ENCODE results near the gene DDOST.

Gene DDOST

DNA sequence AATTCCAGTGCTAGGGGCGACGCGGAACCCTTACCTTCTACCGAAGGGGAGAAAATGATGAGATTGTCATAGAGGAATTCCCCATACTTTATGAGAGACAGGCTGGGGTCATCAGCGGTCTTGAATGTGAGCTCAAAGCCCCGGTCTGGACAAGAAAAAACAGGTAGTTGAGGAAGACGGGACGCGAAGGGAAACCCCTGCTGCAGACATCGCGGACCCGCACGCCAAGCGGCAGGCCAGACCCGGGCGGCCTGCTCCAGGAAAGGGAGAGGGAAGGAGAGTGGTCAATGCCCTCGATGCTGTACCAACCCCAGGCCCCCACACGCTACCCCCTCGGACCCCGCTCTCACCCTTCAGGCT lies 342 bp downstream of the DDOST start:
- peak; percentile 31 for DNase-seq (ENCODE audit: low spot score)

DNA sequence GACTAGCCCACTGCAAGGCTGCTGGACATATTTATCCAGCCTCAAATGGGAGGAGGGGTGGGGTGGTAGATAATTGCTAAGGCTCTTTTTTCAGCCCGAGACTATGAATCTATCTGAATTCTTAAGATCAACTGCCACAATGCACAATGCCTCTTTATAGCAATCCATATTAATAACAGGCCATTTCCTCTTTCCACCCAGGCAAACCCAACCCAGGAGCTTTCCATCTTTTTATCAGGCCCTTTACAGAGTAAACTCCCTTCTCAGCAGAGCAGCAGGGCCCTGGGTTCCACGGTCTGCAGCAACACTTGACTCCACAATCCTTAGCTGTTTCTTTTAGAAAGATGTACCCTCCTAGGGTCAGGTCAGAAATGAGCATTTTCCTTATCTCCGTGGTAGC lies 806 bp downstream of the DDOST start:
- DNase-seq (ENCODE audit: low spot score), result no peak

DNA sequence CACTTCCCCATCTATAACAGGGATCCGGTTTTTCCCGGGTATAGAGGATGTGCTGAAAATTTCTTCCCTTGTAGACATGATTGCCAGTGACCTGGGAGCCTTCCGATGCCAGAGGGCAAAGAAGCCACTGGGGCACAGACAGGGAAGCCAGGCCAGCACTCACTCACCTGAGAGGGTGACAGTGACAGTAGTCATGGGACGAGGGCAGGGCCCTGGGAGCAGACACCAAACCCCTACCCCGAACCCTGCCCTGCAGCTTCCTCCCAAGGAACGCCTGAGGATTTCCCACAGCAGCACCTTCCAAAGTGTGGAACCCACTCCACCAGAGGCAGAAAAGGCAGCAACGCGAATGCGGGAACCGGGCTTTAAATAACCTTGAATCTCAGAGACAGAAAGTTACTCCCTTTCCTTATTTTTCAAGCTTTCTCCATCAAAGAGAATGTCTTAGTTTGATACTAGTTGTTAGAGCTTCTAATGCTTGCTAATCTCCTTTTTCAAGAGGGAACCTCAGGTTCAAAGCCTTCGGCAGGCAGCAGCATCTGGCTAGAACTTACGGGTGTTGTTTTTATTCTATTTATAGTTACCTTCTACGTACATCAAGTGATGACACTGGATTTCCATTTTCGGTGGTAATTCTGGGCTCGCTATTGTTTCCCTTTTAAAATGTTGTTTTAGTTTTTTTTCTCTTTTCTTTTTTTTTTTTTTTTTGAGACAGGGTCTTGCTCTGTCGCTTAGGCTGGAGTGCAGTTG lies 2.8 kb downstream of the DDOST start:
- DNase-seq (ENCODE audit: low spot score), result no peak

DNA sequence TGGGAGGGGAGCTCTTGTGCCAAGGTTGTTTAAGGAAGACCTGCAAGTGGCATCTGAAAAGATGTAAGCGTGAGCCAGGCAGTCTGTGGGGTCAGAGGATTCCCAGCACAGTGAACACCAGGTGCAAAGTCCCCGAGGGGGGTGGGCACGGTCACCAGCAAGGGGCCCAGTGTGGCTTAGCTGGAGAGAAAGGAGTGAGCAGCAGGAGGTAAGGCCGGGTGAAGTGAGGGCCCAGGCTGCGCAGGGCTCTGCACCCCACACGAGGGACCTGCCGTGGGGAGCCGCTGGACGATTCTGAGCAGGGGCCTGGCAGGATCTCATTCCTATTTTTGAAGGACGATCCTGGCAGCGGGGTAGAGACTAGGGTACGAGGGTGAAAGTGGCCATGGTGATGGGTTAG lies 4.1 kb downstream of the DDOST start:
- no peak for DNase-seq (ENCODE audit: low spot score)

DNA sequence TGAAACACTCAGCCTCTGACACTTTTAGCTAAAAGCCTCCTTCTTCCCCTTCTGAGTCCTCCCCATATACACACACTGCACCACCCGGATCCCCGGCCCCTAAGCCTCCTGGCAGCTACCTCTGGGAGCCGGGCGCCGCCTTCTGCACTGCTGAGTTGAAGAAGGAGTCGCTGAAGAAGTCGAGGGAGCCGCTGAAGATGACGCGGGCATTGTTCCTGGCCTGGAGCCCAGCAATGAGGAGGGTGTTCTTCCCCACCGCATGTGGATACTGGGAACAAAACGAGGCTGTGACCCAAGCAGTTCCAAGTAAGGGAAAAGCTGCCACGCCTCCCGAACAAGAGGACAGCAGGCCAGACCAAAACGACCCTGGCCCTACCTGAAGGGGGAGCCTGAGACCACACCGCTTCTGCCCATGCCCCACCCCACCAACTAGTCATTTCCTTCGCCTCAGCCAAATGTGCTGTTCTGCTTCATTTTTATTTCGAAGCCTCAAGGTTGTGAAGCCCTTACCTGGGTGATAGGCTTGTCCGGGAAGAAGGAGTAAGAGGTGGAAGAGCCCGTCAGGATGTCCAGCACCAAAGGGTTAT lies 7.0 kb downstream of the DDOST start:
- DNase-seq (ENCODE audit: low spot score), result peak; percentile 24

DNA sequence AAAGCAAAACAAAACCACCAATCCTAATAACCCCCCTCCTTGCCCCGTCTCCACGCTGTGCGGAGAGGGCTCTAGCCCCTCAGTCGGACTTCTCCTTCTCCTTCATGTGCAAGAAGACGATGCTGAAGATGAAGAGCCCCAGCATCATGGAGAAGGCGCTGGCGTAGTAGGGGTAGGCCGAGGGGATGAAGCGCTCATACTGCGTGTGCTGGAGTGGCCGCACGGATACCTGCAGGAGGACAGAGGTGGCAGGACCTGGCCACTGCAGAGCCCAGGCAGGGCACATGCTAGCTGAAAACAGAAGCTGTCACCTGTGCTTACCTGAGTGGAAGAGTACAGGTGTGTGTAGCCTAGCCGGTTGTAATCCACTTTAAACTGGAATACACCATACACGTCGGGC lies 8.9 kb downstream of the DDOST start:
- no peak for DNase-seq (ENCODE audit: low spot score)

DNA sequence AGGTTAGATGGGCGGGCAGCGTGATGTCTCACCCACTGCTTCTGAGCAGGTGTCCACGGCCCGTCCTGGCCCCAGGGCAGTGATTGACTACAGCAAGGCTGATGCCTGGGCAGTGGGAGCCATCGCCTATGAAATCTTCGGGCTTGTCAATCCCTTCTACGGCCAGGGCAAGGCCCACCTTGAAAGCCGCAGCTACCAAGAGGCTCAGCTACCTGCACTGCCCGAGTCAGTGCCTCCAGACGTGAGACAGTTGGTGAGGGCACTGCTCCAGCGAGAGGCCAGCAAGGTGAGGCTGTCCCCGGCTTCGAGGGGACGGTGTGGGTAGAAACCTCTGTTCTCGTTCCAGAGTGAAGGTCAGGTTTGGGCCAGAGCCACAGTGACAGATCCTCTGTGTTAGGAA lies 12.2 kb downstream of the DDOST start:
- DNase-seq (ENCODE audit: low spot score), result no peak

DNA sequence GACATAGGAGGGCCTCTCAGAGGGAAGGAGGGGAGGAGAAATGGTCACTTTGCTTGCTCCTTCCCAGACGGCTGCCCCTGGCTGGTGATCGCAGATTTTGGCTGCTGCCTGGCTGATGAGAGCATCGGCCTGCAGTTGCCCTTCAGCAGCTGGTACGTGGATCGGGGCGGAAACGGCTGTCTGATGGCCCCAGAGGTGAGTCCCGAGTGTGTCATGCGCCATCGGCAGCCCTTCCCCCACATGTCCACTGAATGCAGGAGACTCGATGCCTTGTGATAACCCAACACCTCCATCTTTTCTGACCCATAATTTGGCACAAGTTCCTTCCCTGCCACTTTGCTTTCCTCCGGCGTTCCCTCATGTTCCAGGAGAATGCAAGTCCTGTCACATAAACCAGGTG lies 12.7 kb downstream of the DDOST start:
- DNase-seq (ENCODE audit: low spot score), result no peak

DNA sequence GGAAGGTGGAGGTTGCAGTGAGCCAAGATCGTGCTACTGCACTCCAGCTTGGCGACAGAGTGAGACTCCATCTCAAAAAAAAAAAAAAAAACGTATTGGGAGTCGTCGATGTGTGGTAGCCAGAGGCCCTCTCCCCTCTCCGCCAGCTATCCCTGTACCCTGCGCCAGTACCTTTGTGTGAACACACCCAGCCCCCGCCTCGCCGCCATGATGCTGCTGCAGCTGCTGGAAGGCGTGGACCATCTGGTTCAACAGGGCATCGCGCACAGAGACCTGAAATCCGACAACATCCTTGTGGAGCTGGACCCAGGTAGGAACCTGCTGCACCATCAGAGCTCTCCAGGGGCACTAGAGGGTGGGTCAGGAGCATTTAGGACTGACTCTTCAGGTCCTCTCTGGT lies 15.8 kb downstream of the DDOST start:
- DNase-seq (ENCODE audit: low spot score), result no peak

DNA sequence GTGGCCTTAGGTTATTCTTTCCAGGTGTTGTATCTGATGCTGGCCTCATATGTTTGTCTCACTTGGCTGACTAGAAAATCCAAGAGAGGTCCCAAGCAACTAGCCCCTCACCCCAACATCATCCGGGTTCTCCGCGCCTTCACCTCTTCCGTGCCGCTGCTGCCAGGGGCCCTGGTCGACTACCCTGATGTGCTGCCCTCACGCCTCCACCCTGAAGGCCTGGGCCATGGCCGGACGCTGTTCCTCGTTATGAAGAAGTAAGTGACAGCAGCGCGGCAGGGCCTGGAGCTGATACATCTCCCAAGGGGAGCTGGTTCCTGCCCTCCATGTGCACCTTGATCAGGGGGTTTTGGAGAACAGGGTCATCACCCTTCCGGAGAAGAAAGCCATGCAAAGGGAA lies 16.8 kb downstream of the DDOST start:
- DNase-seq (ENCODE audit: low spot score), result no peak

DNA sequence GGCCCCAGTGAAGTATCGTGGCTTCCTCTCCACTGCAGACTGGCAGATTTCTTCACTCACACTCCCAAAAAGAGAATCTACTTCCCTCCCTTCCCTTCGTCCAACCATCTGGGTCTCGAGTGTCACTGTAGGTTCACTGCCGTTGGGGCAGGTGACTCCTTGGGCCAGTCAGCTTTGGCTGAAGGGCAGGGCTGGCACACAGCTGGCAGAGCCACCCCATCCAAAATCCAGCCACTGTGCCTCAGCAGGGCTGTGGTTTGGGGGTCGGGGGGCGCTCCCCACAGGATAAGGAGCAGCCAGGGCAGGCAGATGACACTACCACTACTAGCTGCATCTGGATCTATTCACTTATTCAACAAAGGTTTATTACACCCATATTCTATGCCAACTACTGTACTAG lies 18.1 kb downstream of the DDOST start:
- DNase-seq (ENCODE audit: low spot score), result no peak

DNA sequence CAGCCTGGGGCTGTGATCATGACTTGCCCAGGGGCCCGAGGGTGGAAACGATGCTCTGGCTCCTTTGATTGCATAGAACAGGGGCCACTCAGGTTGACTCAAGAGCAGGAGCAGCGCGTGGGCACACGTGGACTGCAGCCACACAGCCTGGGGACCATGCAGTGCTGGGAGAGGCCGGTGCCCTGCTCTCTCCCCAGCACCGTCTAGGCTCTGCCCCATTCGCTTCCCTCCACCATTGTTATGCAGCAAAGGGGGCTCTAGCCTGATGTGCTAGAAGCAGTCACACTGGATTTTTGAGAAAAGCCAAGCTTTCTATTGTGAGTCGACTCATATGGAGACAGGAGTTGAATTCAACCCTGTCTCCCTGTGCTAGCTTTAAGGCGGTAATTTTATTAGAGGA lies 19.2 kb downstream of the DDOST start:
- DNase-seq (ENCODE audit: low spot score), result no peak

DNA sequence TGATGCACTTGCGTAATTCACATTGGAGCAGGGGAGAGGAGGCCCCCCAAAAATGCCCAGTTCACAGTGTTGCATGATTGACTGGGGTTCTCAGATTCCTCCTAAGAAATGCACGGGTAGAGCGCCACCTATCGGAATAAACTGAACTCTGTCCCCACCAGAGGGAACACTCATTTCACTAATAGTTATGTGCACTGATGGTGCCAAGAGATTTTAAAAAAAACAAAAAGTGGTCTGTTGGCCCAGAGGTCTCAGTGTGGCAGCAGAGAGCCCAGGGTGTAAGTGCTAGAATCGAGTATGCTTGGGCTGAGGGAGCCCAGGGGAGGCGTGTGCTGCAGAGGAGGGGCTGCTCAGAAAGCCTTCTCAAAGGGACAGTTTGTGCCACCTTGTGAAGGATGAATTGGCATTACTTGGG lies 21.0 kb downstream of the DDOST start:
- peak; percentile 72 for DNase-seq (ENCODE audit: low spot score)

DNA sequence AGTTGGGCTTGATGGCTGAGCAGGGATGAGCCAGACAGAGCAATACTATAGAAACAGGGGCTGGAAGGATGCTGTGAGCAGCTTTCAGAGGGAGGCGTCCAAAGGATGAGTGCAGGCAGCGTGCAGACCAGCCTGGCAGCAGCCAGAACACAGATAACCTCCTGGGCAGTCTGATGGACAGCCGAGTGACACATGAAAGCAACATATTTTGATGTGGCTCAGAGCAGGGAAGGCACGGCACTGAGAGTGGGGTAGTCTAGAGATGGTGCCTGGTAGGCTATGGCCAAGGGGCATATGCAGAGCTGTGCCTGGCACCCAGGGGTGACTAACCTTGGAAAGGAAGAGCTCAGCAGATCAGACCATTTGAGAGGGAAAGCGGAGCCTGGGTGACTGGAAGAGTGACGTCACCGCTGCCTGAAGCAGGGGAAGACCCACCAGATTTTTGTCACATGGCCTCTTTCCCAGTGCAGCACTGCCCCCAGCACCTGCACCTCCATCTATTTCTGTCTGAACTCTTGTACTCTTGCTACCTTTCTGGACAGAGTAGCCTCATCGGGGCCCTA lies 24.3 kb downstream of the DDOST start:
- no peak for DNase-seq (ENCODE audit: low spot score)

DNA sequence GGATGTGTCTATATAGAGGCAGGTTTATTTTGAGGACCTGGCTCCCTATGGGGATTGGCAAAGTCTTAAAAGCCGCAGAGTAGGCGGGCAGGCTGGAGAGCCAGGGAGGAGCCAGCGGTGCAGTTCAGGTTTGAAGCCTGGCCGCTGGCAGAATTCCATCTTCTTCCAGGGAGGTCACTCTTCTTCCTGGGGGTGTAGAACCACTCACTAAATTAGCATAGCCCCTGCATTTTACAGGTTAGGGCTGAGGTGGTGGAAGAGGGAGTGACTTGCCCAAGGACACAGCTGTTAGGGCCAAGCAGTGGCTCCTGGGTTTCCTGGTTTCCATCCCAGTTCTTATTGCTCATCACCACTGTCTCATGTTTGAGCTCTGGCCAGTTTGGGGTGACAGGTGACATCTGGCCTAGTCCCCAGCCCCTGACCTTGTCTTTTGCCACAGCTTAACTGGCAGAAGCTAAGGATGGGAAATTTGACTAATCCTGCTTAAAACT lies 26.5 kb downstream of the DDOST start:
- peak; percentile 51 for DNase-seq (ENCODE audit: low spot score)

DNA sequence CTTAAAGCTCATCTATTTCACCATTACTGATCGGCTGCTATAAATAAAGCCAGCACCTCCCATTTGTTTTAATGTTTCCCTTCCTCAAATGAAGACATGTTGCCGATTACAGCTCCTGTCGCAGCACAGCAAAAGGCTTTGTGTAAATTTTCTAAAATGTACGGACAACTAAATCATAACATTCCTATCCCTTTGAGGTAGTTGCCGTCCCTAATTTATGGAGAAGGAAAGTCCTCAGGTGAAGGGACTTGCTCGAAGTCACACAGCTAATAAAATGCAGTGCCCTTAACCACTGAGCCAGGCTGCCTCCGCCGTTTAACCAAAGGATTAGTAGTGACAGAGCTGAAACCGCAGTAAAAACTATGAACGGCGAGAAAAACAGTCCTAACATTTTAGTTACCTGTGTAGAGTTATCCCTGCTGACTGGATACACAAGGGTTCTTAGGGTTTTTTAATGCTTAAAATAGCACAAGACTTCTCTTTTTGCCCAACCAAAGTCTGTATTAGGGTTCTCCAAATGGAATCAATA lies 27.0 kb downstream of the DDOST start:
- DNase-seq (ENCODE audit: low spot score), result no peak

DNA sequence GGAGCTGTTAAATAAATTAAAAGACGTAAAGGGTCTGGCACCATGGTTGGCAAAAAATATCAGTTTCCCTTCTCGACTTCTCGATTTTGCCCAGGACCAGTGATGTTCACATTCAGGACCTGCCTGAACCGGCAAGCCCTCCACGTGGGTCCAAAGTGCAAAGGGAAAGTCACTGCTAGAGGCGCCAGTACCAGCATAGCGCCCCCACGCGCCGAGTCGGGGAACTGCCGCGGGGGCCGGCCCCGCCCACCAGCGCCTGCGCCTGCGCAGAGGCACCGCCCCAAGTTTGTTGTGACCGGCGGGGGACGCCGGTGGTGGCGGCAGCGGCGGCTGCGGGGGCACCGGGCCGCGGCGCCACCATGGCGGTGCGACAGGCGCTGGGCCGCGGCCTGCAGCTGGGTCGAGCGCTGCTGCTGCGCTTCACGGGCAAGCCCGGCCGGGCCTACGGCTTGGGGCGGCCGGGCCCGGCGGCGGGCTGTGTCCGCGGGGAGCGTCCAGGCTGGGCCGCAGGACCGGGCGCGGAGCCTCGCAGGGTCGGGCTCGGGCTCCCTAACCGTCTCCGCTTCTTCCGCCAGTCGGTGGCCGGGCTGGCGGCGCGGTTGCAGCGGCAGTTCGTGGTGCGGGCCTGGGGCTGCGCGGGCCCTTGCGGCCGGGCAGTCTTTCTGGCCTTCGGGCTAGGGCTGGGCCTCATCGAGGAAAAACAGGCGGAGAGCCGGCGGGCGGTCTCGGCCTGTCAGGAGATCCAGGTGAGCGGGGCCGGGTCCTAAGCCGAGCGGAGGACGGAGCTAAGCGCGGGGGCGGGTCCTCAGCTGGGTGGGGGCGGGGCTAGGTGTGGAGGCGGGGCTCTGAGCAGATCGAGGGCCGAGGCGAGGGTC lies 27.7 kb downstream of the DDOST start, which contains the start of gene PINK1:
Gene PINK1, plus strand, starts transcription at position 269 of the 875 bp plus-strand sequence. Its CDS starts 91 bp downstream, at position 360.
- DNase-seq (ENCODE audit: low spot score), result peak; percentile 95

DNA sequence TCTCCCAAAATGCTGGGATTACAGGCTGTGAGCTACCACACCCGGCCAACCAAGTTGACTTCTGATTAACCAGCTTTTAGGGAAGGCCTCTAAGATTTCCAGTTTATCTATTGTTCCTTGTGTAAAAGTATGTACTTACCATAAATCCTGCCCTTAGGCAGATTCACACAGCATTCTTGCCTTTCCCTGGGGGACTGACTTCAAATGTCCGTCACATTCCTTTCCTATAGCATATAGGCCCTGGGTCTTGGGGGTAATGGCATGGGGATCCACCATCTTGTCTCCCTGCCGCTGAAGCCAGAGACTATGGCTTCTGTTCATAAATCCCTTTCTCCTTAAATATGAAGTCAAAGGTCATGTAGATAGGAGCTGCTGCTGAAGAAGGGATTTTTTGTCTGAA lies 28.8 kb downstream of the DDOST start:
- no peak for DNase-seq (ENCODE audit: low spot score)

DNA sequence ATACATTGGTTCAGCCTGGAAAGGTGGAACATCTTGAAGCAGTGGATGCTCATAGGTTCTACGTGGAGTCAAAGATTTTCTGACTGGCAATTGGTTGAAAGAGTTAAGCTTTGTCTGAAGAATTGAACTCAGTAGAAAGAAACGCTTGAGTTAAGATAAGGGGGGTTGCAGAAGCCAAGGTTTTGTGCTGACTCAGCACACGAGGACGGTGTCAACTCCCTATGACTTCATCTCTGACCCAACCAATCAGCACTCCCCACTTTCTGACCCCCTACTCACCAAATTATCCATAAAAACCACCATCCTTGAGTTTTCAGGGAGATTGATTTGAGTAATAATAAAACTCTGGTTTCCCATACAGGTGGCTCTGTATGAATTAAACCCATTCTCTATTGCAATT lies 30.4 kb downstream of the DDOST start:
- no peak for DNase-seq (ENCODE audit: low spot score)

DNA sequence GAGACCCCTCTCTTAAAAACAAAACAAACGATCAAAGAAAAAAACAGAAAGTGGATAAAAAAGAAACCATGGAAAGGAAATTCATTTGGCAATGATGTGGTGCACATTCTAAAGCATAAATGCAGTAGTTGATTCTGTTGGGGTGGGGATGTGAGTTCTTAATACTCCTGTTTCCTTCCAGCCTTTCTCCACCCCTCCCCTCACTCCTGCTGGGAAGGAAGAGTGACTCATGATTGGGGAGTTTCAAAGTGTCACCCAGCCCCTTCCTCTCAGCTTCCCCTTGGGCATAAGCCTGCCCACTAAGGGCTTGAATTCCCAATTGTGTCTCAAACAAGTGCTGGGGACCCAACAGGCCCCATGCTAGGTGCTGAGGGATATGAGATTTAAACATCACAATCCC lies 34.6 kb downstream of the DDOST start:
- DNase-seq (ENCODE audit: low spot score), result no peak

DNA sequence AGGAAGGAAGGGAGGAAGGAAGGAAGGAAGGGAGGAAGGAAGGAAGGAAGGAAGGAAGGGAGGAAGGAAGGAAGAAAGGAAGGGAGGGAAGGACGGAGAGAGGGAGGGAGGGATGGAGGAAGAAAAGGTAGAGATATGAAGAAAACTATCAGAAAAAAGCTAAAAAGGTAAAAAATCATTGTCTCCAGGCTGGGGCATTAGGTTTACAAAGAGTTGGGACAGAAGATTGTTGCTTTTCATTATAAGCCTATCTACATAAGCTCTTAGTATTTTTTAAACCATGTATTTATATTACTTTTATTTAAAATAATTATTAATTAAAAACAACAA lies 35.1 kb downstream of the DDOST start:
- no peak for DNase-seq (ENCODE audit: low spot score)
